HG02678 (cell line): ENCODE results near the gene CSMD2.

ENCODE experiments used
- ATAC-seq: cut with Tn5 transposase; IDR thresholded peaks from one replicate; pipeline ENCODE4 v1.9.1; 2021; ENCODE audit warnings: mild to moderate bottlenecking, moderate library complexity; ENCODE audit not compliant: unreplicated experiment

Gene CSMD2

GRCh38 chr1:33698361-33699035 is 466.5 kb downstream of the CSMD2 start:
- ATAC-seq, result no peak

GRCh38 chr1:33697816-33698215 is 467.2 kb downstream of the CSMD2 start:
- no peak for ATAC-seq

- ATAC-seq, result no peak
Measured at GRCh38 chr1:33696962-33697361, 468.1 kb downstream of the CSMD2 start.

GRCh38 chr1:33696311-33696710 is 468.7 kb downstream of the CSMD2 start:
- no peak for ATAC-seq

- ATAC-seq, result no peak
Measured at GRCh38 chr1:33692206-33693188, 472.5 kb downstream of the CSMD2 start.

GRCh38 chr1:33687000-33687399 is 478.0 kb downstream of the CSMD2 start:
- no peak for ATAC-seq

GRCh38 chr1:33686551-33686950 is 478.5 kb downstream of the CSMD2 start:
- ATAC-seq, result no peak

GRCh38 chr1:33685256-33685655 is 479.8 kb downstream of the CSMD2 start:
- ATAC-seq, result no peak

GRCh38 chr1:33684396-33685179 is 480.4 kb downstream of the CSMD2 start:
- no peak for ATAC-seq

- no peak for ATAC-seq
Measured at GRCh38 chr1:33683913-33684312, 481.1 kb downstream of the CSMD2 start.

GRCh38 chr1:33682371-33682770 is 482.7 kb downstream of the CSMD2 start:
- no peak for ATAC-seq

- ATAC-seq, result no peak
Measured at GRCh38 chr1:33680281-33680840, 484.7 kb downstream of the CSMD2 start.

- no peak for ATAC-seq
Measured at GRCh38 chr1:33670567-33670966, 494.5 kb downstream of the CSMD2 start.

GRCh38 chr1:33668695-33669094 is 496.3 kb downstream of the CSMD2 start:
- no peak for ATAC-seq

- no peak for ATAC-seq
Measured at GRCh38 chr1:33667386-33668282, 497.4 kb downstream of the CSMD2 start.

GRCh38 chr1:33666616-33667015 is 498.4 kb downstream of the CSMD2 start:
- no peak for ATAC-seq

GRCh38 chr1:33661811-33662454 is 503.1 kb downstream of the CSMD2 start:
- ATAC-seq, result no peak

- no peak for ATAC-seq
Measured at GRCh38 chr1:33660956-33661355, 504.1 kb downstream of the CSMD2 start.

- ATAC-seq, result no peak
Measured at GRCh38 chr1:33660244-33660643, 504.8 kb downstream of the CSMD2 start.
